Esophagus mucosa (tissue), 1 donor: Measurements from ENCODE around the gene FAM241B. TPM values are rescaled to one million over a fixed set of nuclear protein-coding genes. Genes with fewer than 3 reads are reported as not detected.

Source experiments
- ATAC-seq: fragments of 200-7000 bp; cut with Tn5 transposase; one replicate; pipeline ENCODE4 v1.9.1; 2020
- total RNA-seq: library from RNA; stranded (reverse); gene quantifications from one replicate; pipeline ENCODE4 v1.2.4, GENCODE V29; 2023
- donor health status: DM: yes; HTN: yes; CAD: no.

Gene FAM241B
- total RNA-seq, 1 donor from 2014 or later, result 2.9 TPM

DNA sequence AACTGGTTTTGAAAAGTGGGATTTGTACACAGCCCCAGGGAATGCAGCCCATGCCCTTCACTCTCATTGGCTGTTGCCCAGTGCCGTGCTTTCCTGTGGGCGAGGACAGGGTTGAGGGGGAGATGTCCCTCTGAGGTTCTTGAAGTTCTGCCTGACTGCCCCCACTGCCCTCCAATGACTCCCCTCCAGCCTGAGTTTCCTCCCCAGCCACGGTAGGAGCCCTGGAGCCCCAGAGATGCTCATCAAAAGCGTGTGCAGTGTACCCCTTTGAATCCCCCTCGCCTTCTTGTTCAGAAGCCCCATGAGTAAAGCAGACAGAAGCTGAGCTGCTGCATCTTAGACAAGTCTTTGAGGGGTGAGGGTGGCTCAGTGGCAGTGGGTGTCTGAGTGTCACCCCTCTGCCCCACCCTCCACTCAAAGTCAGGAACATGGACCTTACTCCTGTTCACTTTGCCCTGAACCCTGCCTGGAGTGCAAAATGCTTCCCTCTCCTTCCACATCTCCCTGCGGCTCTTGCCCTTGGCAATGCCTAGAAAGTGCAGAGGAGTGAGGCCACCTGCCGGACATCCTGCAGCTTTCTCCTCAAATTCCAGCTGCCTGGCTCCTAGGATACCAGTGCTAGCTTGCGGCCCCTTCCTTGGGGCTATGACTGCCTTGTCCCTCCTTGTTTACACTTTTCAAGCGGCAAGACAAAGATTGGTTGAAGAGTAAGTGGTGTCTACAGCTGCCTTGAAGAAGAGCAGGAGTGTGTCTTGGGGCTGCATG, 19.9 kb downstream of the FAM241B start:
- no peak for ATAC-seq

DNA sequence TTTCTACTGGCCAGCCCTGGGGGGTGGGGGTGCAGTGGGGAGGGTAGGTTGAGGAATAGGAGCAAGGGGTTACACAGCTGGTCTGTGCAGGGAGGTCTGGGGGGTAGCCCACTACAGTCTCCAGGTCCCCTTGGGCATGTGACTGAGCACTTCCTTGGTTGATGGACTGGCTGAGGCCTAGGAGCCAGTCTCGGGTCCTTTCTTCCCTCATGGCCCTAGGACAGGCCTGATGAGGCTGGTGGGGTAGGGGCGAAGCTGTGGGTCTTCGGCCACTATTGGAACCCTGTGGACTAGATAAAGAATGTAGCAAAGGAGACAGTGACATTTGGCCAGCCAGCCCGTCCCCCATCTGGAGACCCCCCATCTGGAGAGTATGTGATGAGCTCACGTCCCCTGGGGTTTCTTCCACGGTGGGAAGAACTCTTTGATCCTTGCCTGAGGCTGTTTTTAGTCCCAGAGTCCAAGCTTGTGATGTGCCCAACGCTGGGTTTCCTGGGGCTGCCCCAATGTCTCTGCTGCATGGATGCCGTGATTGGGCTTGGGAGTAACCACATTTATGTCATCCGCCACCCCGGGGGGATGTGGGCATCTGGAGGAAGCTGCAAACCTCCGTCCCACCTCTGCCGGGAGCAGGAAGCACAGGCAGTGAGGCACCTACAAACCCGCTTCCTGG, 20.7 kb downstream of the FAM241B start:
- ATAC-seq, result no peak

DNA sequence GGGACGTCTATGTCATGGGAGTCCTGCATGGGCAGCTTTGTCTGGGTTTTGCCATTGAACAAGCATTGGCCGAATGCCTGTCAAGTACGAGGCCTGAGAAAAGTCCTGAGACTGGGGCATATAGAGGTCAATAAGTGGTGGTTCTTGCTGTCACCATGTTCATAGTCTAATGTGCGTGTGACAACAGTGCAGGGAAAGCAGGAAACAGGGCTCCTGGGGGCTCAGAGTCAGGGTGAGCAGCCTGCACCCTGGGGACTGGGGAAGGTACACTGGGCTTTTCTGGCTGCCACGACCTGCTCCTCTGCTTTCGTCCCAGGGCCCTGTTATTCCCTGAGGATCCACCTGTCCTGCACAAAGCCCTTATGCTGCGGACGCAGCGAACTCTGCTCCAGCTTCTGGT, 21.3 kb downstream of the FAM241B start:
- no peak for ATAC-seq

DNA sequence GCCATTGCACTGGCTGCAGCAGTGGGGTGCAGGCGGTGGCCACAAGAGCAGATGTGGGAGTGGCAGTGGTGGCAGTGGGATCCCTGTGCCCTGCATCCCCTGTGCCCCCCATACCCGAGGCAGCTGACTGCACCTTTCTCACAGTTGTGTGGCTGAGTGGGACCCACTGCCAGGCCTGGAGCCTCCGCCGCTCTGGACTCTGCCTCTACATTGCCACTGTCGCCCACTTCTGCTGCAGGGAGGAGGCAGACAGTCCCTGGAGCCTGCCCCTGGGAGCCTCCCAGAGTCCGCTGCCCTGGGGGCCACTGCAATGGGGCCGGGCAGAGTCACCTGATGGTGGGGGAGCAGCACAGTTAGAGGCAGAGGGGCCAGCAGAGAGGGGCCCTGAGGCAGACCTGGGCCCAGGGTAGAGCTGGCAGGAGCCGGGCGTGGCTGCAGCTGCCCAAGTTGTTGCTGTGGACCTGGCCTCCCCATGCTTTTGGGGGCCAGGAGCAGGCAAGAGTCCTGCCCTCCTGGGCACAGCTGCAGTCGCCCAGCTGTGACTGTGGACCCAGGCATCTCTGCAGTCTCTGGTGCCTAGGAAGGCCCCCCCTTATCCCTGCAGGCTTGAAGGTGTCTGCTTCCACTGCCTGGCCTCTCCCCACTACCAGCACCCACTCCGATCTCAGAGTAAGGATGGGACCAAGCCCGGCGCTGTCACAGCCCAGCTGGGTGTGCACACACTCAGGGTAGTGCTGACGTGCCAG, 22.2 kb downstream of the FAM241B start:
- no peak for ATAC-seq

DNA sequence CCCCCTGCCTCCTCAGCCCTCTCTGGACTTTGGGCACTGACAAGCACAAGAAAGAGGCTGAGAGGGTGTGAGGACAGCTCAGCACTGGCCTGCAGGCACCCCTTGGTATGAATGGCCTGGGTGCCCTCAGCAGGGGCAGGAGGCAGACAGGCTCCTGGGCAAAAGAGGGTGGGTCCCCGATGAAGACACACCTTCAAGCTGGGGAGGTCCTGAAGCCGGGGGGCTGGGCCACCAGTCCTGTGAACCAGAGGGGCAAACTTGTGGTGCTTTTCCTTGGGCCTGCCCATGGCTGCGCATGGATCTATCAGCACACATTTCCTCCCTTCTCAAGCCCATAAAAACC, 22.8 kb downstream of the FAM241B start:
- no peak for ATAC-seq

DNA sequence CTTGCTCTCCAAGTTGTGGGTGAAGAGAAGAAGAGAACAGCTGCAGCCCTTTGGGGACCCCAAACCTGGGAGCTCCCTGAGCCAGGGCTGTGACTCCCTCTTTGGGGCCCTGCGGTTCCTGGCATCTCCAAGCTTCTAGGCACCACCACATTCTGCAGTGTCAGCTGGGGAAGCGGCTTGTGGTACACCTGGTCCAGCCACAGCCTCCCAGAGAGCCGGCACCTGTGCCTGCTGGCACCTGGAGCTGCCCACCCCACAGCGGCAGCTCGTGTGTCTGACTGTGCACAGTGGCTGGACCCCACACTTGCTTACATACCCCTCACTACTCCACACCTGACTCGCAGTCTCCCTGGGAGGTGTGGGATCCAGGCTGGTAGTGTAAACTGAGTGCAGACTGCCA, 23.5 kb downstream of the FAM241B start:
- no peak for ATAC-seq

DNA sequence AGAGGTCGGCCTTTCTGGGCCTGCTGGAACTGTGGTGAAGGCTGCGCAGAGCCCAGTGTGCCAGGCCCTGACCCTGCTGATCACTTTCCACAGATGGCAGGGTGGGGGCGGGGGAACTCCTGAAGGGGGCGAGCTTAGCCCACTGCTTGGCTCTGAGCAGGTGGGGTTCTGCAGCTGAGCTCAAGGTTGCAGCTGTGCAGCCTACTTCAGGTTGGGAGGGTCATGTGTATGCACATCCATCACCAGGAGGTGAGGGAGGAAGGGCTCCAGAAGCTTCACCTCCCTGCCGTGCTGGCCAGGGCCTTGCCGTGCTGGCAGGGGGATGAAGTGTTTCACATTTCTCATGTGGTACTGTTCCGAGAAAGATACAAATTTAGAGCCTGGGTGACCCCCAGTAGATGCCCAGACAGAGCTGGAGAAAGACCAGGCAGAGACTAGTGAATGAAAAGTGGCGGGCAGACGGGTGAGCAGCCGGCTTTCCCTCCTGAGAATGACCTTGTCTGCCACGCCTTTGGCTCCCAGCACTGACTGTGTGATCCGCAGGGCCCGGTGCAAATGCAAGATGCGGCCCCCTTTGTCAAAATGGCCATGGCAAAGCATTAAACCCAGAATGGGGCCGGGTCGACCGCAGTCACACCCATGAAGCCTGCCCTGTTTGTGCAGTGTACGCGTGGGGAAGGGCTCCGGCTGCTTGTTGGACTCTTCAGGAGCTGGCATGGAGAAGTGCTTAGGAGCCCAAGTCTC, 25.2 kb downstream of the FAM241B start:
- ATAC-seq, result no peak

DNA sequence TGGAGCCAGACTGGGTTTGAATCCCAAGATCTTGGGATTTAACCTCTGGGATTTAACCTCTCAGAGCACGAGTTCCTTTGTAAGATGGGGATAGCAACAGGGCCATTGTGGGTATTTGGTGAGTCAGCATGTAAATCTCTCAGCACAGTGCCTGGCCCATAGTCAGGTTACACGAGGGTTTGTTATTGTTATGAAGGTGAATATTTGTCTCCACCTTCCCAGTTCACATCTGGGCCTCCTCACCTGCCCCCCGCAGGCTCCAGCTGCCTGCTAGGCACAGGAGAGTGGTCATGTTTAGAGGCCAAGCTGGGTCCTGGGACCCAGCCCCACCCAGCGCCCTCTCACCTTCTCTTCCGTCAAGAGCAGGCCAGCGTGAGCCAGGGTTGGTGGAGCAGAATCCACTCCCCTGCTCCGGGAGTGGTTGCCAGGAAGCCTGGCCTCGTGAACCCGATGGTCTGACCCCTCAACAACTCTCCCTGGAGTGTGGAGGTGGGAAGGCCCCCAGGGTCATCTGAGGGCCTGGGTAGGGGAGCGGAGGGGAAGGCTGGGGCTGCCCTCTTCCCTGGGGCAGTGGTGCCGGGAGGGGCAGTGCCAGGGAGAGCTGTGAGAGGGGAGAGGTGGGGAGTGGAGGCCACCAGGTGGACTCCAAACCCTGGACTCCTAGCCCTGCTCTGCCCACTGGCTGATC, 26.0 kb downstream of the FAM241B start:
- no peak for ATAC-seq

DNA sequence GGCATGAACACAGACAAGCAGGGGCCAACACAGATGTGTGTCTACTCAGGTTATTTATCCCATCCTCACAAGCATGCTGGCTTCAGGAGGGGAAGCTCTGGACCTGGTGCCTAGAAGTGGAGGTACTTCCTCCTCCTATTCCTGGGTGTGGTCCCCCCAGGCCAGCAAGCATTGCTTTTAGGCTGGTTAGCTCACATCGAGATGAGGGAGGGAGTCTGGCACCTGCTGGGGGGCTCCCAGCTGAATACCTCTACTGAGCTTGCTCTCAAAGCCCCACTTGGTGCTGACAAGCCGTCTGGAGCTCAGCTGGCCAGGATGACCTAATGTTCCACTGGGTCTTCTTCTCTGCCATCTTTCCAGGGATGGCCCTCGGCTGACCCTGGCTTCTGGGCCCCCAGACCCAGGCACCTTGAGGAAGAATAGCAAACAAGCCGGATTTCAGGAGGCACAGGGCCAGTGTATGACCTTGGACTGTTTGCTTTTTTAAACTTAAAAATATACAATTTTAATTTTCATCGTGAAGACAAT, 26.8 kb downstream of the FAM241B start:
- ATAC-seq, result no peak

DNA sequence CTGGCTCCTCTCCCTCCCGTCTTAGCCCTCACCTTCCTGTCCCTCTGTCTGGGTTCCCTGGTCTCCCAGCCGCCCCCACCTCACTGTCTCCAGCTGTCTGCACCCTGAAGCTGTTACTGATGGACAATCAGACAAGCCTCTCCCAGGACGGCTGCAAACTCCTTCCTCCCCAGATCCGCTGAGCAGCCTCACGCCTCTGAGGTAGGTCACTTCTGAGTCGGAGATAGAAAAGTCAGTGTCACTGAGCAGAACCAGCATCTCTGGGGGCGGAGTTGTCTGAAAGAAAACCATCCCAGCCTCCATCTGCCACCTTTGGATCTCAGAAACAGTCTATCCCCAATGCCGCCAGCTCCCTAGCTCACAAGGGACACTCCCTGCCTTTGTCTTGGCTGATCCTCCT, 27.4 kb downstream of the FAM241B start:
- peak; percentile 33 for ATAC-seq

DNA sequence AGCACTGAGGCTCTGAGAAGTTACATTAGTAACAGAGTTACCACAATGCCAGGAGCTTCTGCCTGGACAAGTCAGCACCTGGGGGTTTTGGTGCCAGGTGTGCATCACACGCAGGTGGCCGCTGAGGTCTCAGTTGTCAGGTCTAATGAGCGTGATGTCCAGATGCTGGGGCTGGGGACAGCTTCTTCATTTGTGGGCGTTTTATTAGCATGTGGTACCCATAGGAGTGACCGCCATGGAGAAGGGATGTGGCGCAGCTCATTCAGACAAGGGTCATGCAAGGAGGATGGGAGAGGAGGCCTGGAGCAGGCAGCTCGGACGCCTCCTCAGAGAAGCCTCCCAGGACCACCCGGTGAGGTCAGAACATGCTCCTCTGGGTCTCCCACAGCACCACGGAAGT, 27.8 kb downstream of the FAM241B start:
- ATAC-seq, result no peak

DNA sequence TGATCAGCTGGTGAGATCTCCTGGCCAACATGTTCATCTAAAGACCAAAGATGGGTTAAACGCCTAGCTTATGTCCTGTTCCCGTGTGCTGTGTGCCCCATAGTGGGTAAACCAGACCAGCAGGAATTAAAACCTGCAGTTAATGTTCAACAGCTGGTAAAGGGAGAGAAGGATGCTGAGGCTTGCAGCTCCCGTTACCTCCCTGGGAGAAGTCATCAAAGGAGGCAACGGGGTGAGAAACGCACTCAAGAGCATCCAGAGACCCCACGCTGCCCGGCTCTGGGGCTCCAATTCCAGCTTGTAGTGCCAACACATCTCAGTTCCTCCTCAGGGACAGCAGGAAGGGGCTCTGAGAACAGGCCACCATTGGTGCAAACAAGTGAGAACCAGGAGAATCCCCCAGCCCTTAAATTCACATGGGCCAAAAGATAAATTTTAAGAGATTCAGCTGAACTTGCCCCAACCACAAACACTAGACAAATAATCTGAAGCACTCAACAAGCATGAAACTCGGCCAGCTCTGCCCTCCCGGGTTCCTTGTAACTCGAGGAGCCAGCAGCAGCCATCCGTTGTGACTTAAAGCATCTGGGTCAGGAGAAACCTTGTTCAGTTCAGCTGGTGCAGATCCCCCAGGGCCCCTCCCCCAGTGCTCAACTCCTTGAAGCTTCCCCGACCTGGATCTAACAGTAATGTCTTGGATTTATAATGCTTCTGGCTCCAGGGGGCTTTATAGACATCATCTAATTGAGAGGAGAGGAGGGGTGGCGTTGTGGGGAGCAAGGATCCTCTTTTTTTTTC, 29.4 kb downstream of the FAM241B start:
- no peak for ATAC-seq

DNA sequence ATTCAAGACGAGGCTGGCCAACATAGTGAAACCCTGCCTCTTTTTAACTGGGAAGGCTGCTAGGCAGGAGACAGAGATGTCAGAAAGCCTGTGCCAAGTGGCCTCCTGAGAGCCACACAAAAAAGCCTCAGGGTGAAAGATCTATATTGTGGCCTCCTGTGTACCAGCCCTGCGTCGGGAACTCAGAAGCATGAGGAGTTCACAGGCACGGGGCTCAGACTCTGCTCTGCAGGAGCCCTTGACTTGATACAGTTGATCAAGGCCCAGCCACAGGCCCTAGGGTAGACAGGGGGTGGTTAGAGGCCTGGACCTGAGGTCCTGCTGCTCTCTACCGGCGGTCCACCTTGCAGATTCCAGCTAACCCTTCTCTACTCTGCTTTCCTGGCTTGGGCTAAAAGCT, 30.2 kb downstream of the FAM241B start:
- no peak for ATAC-seq

DNA sequence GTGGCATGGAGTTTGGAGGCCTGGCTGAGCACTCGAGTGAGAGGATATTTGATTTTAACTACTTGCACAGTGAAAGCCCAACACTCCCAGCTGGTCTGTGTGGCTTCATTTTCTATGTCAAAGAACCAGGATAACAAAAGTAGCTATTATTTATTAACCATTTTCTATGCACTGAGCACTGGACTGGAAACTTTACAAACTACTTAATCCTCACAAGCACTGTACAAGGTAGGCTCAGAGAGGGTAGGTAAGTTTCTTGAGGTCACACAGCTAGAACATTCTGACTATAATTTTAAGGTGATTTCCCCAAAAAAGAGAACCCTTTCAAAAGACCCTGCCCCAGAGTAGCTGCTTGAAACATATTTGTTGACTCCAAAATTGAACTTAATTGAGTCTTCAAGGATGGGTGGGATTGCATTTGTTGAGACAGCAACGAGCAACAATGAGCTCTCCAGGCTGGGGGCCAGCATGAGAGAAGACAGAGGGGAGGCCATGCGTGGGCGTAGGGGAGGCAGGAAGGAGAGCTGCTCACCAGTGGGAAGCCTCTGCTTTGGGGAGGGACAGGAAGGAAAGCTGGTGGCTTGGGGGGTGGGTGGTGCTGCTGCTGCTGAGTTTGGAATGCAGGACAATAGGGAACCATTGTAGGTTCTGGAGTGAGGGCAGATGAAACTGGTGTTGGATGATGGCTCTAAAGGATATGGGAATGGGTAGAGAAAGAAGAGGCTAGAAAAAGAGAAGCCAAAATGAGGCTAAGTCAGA, 31.5 kb downstream of the FAM241B start:
- no peak for ATAC-seq

DNA sequence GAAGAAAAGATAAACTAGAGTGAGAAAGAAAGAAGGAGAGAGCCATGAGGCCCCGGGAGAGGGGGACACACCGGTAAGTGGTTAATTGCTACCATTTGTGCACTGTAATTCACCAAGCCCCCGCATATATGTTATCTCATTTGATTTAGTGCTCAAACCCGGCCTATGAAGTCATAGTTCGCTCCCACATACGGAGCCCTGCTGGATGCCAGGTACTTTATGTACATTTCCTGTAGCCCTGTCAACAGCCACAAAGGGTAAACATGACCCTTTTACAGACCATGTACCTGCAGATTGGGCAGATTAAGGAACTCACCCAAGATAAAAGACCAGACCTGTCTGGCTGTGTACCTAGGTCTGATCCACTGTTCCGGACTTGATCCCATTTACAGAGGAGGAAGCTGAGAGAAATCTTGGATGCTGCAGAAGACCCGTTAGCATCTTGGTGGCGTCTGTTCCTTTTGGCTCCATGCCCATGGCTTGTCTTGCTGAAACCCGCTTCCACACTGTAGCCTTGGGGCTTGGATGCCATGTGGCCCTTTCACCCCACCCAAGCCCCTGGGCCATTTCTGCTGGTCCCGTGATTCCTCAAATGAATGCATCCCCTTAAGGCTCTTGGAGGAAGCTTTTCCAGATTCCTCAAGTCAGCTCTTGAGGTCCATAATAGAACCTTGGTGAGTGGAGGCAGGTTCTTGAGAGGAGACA, 32.3 kb downstream of the FAM241B start:
- no peak for ATAC-seq

DNA sequence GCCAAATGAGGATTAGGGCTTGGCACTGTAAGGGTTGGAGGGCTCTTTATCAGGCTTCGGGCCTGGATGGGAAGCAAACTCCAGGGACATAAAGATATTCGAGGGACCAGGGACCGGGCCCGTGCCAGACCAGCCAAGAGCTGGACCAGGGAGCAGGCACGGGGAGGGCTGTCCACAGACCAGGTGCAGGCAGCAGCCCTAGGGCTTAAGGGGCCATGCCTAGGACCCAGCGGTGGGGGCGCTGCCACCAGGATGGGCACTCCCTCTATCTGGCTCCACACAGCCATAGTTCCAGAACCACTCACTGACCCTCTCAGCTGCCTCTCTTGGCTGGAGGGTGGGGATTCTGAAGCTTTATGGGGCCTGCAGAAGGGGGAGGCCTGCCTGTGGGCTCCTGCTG, 32.9 kb downstream of the FAM241B start:
- ATAC-seq, result peak; percentile 22

DNA sequence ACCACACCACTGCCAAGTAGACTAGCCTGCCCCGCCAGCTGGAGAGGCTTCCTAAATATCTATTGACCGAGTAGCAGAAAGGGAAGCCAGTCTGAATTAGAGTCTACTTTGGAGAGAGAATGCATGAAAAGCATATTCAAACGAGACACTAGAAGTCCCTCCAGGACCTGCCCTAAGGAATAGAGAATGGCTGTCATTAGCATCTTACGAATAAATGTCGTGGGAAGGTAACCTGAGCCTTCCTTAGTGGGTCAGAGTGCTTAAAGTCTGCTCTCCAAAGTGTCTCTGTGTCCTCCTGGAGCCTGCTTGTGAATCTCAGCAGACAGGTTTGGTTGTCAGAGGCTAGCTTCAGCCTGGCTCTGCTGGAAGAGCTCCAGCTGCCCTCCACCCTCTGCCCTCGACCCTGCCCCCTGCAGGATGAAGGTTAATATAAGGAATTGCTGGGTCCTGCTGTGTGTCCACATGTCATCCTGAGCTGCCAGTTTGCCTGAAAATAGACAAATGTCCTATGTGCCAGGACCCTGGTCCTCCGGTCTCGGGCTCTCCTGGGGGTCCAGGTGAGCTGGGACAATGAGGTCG, 33.4 kb downstream of the FAM241B start:
- ATAC-seq, result no peak

DNA sequence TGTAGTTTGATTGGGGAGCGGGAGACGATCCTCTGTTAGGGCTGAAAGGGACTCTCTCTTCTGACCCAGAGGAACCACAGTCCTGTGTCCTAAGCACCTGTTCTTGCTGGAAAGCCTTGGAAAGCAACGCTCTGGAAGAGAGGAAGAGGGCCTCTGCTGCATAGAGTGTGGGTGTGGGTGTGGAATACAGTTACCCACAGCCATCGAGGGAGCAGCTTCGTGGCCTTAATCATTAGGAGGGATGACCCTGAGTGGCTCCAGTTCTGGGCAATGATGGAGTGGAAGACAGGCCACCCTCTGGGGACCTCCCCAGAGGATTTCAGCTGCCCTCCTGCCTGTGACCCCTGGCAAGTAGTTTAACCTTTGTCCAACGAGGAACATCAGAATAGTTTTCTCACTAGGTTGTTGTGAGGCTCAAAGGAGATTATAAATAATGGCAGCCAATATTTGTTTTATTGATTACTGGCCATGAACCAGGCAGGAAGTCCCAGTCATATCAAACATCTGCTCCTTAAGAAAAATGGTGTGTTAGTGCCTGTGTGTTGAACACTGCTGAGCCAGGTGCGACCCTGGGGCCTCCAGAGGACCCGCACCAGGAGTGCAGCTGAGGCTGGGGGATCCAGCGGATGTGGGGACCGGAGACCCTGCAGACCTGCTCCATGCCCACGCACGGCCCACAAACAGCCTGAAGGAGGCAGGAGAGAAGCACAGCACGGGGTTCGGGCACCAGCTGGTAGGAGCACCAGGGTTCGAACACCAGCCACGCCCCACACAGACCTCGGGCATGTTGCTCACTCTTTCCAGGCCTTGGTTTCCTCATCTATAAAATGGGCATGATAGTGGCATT, 35.6 kb downstream of the FAM241B start:
- ATAC-seq, result no peak

DNA sequence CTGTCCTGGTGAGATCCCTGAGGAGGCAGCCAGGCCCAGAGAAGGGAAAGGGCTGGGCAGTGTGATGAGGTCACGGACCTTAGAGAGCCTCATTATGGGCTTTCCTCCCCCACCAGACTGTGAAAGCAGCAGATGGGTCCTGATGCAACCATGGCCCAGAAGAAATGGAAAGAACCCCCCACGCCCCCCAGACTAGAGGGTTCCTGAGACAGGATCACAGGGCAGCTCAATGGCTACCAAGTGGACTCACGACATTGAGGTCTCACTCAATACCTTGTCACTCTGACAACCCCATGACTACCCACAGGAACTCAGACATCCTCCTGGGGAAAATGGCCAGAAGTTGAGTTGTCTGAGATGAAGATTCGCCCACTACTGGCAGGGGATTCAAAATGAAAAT, 36.7 kb downstream of the FAM241B start:
- ATAC-seq, result no peak
